ENCODE measurements around the gene LENG9.
"Not testable (repeated sequence)": the region's sequence is repeated elsewhere in the genome, so short reads cannot be mapped to it uniquely, and the experiment has no call there.

LENG9 gene

GRCh38 chr19:54458648-54459281 is 4.8 kb downstream of the LENG9 start:
- DNase-seq, result no peak

- no peak for DNase-seq
Measured at GRCh38 chr19:54457773-54458647, 5.6 kb downstream of the LENG9 start.

GRCh38 chr19:54456423-54457373 is 6.9 kb downstream of the LENG9 start:
- no peak for DNase-seq

GRCh38 chr19:54455786-54456422 is 7.7 kb downstream of the LENG9 start:
- DNase-seq, result no peak

- DNase-seq, result no peak
Measured at GRCh38 chr19:54454781-54455675, 8.6 kb downstream of the LENG9 start.

DNA sequence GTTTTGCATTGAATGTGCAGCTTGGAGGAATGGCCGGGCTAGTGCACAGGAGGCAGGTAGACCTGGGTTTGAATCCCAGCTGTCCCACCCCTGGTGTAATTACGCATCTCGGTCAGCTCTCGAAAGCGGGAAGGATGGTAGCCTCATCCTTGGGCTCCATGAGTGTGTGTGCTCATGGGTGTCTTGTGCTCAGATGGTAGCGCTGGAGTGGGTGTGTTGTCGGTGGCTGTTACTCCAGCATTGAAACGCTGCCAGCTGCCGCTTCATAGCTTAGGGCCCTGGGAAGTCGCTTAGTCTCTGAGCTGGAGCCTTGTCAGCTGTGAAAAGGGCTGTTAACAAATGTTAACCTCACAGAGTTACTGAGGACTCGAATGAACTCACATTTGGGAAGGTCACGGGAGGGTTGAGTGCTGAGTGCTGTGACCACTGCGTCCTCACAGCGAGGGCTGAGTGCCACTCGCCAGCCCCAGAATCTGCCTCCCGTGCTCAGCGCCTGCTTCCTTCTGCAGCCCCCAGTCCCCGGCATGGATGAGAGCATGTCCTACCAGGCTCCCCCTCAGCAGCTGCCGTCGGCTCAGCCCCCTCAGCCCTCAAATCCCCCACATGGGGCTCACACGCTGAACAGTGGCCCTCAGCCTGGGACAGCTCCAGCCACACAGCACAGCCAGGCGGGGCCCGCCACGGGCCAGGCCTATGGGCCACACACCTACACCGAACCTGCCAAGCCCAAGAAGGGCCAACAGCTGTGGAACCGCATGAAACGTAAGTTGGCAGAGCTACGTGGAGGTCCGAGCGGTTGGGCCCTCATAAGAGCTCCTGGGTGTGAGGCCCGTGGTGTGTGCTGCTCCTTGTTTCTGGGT is 9.4 kb downstream of the LENG9 start:
- DNase-seq, result no peak

DNA sequence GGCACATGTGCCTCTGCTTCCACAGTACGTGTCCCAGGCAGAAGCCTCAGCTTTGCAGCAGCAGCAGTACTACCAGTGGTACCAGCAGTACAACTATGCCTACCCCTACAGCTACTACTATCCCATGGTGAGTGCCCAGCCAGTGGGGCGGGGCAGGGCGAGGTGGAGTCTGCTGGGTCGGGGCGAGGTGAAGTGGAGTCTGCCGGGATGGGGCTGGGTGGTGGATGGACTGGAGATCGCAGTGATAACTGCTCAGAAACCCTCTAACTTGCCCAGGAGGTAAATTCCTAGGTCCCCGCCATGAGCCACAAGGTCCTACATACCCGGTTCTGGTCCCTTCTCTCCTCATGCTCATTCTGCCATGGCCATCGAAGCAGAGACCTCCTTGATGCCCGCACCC is 11.0 kb downstream of the LENG9 start:
- no peak for DNase-seq

DNA sequence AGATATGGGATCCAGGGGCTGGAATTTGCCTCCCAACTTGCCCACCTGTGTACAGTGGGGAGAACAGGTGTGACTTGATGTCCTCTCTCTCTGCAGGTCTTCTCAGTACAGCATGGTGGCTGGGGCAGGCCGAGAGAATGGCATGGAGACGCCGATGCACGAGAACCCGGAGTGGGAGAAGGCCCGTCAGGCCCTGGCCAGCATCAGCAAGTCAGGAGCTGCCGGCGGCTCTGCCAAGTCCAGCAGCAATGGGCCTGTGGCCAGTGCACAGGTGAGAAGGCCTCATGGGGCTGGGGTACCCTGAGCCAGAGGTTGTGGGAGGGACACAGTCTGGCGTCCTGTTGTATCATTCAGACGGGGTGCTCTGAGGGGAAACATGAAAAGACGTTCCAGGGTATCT is 11.6 kb downstream of the LENG9 start:
- no peak for DNase-seq

GRCh38 chr19:54451331-54451871 is 12.2 kb downstream of the LENG9 start:
- DNase-seq, result peak in 1 of 2 donors; percentile 25

DNA sequence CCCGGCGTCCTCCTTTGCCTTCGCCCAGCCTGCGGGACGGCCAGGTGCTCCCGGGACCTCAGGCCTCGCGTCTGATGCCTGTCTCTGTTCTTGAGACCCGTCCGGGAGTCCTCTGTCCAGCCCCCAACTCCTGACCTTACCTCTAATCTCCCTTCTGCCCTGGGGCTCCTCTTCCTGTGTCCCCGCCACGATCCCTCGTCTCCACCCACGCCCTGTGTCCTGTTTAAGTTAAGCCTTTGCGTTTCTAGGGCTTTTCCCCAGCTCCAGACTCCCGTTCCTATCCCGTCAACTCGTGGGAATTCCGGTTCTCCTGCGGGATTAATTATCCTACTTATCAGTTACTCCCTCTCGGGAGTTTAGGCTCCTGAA is 13.9 kb downstream of the LENG9 start:
- DNase-seq, result no peak

DNA sequence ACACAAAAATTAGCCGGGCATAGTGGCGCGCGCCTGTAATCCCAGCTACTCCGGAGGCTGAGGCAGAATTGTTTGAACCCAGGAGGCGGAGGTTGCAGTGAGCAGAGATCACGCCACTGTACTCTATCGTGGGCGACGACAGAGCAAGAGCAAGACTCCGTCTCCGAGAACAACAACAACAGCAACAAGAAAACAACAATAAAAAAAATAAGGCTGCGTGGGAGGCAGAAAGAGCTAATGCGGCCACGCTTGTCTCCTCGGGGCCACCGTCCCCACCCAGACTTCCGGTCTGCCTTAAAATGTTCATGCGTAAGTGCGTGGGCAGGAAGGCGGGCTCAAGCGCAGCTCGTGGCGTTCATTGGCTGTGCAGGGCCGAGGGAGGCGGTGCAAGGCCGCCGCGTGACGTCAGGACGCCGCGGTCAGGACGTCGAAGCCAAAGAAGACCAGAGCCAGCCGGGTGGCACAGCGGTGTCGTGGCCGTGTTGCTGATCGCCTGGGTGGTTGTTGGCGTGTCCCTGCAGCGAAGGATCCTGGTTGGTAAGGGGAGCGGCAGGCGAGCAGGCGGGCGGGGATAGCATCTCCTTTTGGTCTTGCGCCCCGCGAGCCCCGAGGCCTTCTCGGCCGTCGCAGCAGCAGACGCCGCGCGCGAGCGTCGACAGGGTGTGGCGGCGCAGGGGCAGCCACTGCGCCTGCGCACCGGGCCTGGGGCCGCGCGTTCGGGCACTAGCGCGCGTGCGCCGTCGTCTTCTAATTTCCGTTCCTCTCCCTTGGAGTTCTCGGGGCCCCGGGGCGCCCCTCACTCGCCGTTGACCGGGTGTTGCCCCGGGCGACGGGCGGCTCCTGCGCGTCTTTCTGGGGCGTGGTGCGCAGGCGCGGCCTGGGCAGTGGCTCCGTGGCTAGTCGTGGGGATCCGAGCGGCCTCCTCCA is 14.5 kb downstream of the LENG9 start, which contains the start of gene LENG8:
Gene LENG8, plus strand, starts transcription at position 426 of the 927 bp plus-strand sequence. CDS start 2,146 bp downstream, outside the sequence.
- DNase-seq, result peak; percentile 96 to 98

DNA sequence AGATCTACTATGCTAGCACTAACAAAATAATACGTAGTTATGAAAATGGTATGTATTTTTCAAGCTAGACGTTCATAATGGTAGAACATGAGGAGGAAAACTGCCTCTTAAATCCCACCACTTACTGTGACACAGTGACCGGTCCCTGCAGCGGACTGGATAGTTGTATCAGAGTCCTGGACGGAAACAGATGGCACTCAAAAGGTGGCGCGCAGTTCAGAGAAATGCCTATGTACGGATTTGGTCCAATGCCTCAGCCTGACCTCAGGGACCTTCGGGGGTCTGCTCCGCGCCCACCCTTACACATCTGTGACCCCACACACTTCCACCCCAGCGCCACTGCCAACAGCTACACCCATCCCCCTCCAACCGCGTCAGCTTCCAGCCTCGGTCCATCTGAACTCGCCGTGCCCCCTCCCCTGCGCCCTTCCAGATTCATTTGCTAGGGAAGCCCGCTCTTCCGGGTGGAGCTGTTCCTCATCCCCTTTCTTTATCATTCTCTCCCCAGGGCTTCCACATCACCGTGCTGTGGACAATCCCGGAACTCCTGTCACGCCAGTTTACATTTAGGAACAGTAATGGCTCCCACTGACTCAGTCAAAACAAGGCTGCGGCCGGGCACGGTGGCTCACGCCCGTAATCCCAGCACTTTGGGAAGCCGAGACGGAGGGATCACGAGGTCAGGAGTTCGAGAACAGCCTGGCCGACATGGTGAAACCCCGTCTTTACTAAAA is 15.4 kb downstream of the LENG9 start:
- DNase-seq, result peak; percentile 34 to 74

- DNase-seq, result not testable (repeated sequence)
Measured at GRCh38 chr19:54446349-54446748, 17.2 kb downstream of the LENG9 start.

- DNase-seq, result no peak
Measured at GRCh38 chr19:54444737-54445136, 18.8 kb downstream of the LENG9 start.

- DNase-seq, result no peak
Measured at GRCh38 chr19:54440641-54441040, 22.9 kb downstream of the LENG9 start.

- peak in 1 of 2 donors; percentile 54 for DNase-seq
Measured at GRCh38 chr19:54439174-54439851, 24.3 kb downstream of the LENG9 start.

- no peak for DNase-seq
Measured at GRCh38 chr19:54436628-54437252, 26.8 kb downstream of the LENG9 start.

Data from bone marrow (tissue), 2 donors.